HCT116 (cell line): ENCODE results near the gene CDH23. TPM values are rescaled to one million over a fixed set of nuclear protein-coding genes. Genes with fewer than 3 reads are reported as not detected.

Source experiments
- ATAC-seq: fragments of 200-7000 bp; cut with Tn5 transposase; 2 replicates; pipeline ENCODE4 v1.9.1; 2020; ENCODE audit warnings: mild to moderate bottlenecking, moderate library complexity
- BruUV-seq: library from RNA; stranded (reverse); fragments of 400-500 nt; replicated peaks from 2 replicates; lab custom pipeline; 2021; lab: Mats Ljungman, UMichigan
- CTCF ChIA-PET: fragments of 300-600 bp; sonication (Branson Sonifier 250); formaldehyde crosslinking; loops from one replicate; lab custom pipeline; 2021; ENCODE audit warnings: antibody characterized with exemption; lab: Charles Lee
- POLR2A ChIA-PET: fragments of 300-600, 350-600 bp; sonication (Branson Sonifier 250); formaldehyde crosslinking; loops from one replicate; lab custom pipeline; 2021; ENCODE audit warnings: antibody characterized with exemption; lab: Charles Lee
- RAD21 ChIA-PET, 2 experiments: fragments of 300-600 bp; sonication (Branson Sonifier 250); formaldehyde crosslinking; loops; one replicate each; lab custom pipeline; 2023; ENCODE audit warnings: low total read pairs in 2 of 2; ENCODE audit not compliant: uncharacterized antibody in 2 of 2, unreplicated experiment in 2 of 2, low non-redundant PET in 1 of 2; lab: Charles Lee
- DNase-seq: peaks from one replicate; pipeline ENCODE4 v3.0.0-alpha.2; 2010; ENCODE audit warnings: low read depth, low spot score
- H2AFZ ChIP-seq: fragments of 200-600 bp; shearing (Covaris generic), sonication (generic); 2 replicates; pipeline ENCODE4 v1.6.1; 2017; ENCODE audit warnings: low read depth, mixed run types, mixed read lengths, antibody characterized with exemption, low read length; ENCODE audit not compliant: poor library complexity, severe bottlenecking
- H3K27ac ChIP-seq: 2 replicates; pipeline ENCODE4 v1.5.1; 2012; ENCODE audit warnings: low read depth, low read length
- H3K27me3 ChIP-seq: fragments of 200-600 bp; sonication (generic); 2 replicates; pipeline ENCODE4 v1.6.1; 2016; ENCODE audit warnings: mixed run types, low read length, mixed read lengths; ENCODE audit not compliant: insufficient read depth
- H3K36me3 ChIP-seq, 2 experiments: fragments of 200-500 bp in 1 of 2; fragments of 200-600 bp in 1 of 2; sonication (Bioruptor generic) in 1 of 2; sonication (generic) in 1 of 2; 2 replicates each; pipeline versions ENCODE4 v1.5.1 to v1.6.1; 2014 to 2016; ENCODE audit warnings: low read length in 2 of 2, inconsistent platforms in 1 of 2, mixed read lengths in 1 of 2, mixed run types in 1 of 2; ENCODE audit not compliant: insufficient read depth in 2 of 2, control insufficient read depth in 1 of 2
- H3K4me1 ChIP-seq, 2 experiments: fragments of 200-600 bp in 1 of 2; sonication (generic) in 1 of 2; 2 replicates each; pipeline versions ENCODE4 v1.5.1 to v1.6.1; 2012 to 2017; ENCODE audit warnings: low read length in 2 of 2, inconsistent platforms in 1 of 2, mild to moderate bottlenecking in 1 of 2, mixed read lengths in 1 of 2, mixed run types in 1 of 2, moderate library complexity in 1 of 2; ENCODE audit not compliant: insufficient read depth in 2 of 2, control insufficient read depth in 1 of 2
- H3K4me2 ChIP-seq: fragments of 200-600 bp; sonication (generic); 2 replicates; pipeline ENCODE4 v1.6.1; 2017; ENCODE audit warnings: mixed run types, low read length, mixed read lengths
- H3K4me3 ChIP-seq, 2 experiments: fragments of 200-600 bp in 1 of 2; sonication (generic) in 1 of 2; replicated peaks in 1 of 2; 2 replicates each; pipeline ENCODE4 v1.5.1; 2011 to 2016; ENCODE audit warnings: low read length in 2 of 2, control low read depth in 1 of 2, low read depth in 1 of 2, mild to moderate bottlenecking in 1 of 2, mixed read lengths in 1 of 2, mixed run types in 1 of 2
- H3K79me2 ChIP-seq: fragments of 200-600 bp; sonication (generic); 2 replicates; pipeline ENCODE4 v1.6.1; 2017; ENCODE audit warnings: mild to moderate bottlenecking, mixed run types, low read length, moderate library complexity, mixed read lengths; ENCODE audit not compliant: insufficient read depth
- H3K9ac ChIP-seq: fragments of 200-600 bp; sonication (generic); 2 replicates; pipeline ENCODE4 v1.6.1; 2016; ENCODE audit warnings: low read length, mixed read lengths
- H3K9me2 ChIP-seq: fragments of 200-600 bp; sonication (generic), shearing (Covaris generic); 2 replicates; pipeline ENCODE4 v1.6.1; 2017; ENCODE audit warnings: mixed run types, mild to moderate bottlenecking, moderate library complexity; ENCODE audit not compliant: insufficient read depth
- H3K9me3 ChIP-seq, 2 experiments: fragments of 200-500 bp in 1 of 2; fragments of 200-600 bp in 1 of 2; sonication (Bioruptor generic) in 1 of 2; sonication (generic) in 1 of 2; 2 replicates each; pipeline ENCODE4 v1.6.1; 2014 to 2017; ENCODE audit warnings: low read length in 2 of 2, mixed read lengths in 2 of 2, inconsistent platforms in 1 of 2, low read depth in 1 of 2, mild to moderate bottlenecking in 1 of 2, mixed run types in 1 of 2, moderate library complexity in 1 of 2; ENCODE audit not compliant: control insufficient read depth in 1 of 2, insufficient read depth in 1 of 2
- H4K20me1 ChIP-seq: fragments of 200-600 bp; sonication (generic), shearing (Covaris generic); 2 replicates; pipeline ENCODE4 v1.6.1; 2017; ENCODE audit warnings: mixed run types, mild to moderate bottlenecking, moderate library complexity; ENCODE audit not compliant: insufficient read depth
- CBX3 ChIP-seq: IDR thresholded peaks from 2 replicates; pipeline ENCODE4 v1.6.1; 2012; ENCODE audit warnings: low read depth
- CTCF ChIP-seq, 3 experiments: fragments of 200-600 bp in 1 of 3; sonication (generic) in 1 of 3; IDR thresholded peaks in 2 of 3; conservative IDR thresholded peaks in 1 of 3; 2 replicates each; pipeline ENCODE4 v1.5.1; 2012 to 2017; ENCODE audit warnings: low read depth in 2 of 3, low read length in 2 of 3, antibody characterized with exemption in 1 of 3, borderline replicate concordance in 1 of 3, control low read depth in 1 of 3, mild to moderate bottlenecking in 1 of 3, mixed read lengths in 1 of 3, mixed run types in 1 of 3, moderate library complexity in 1 of 3; ENCODE audit not compliant: insufficient read depth in 1 of 3
- ELF1 ChIP-seq: IDR thresholded peaks from 2 replicates; pipeline ENCODE4 v1.6.1; 2012; ENCODE audit warnings: low read depth, borderline replicate concordance
- FOSL1 ChIP-seq: IDR thresholded peaks from 2 replicates; pipeline ENCODE4 v1.6.1; 2012; ENCODE audit warnings: low read depth
- JUND ChIP-seq: IDR thresholded peaks from 2 replicates; pipeline ENCODE4 v1.6.1; 2012
- MAX ChIP-seq: IDR thresholded peaks from 2 replicates; pipeline ENCODE4 v1.6.1; 2012
- REST ChIP-seq: IDR thresholded peaks from 2 replicates; pipeline ENCODE4 v1.6.1; 2012; ENCODE audit warnings: low read depth
- SRF ChIP-seq: IDR thresholded peaks from 2 replicates; pipeline ENCODE4 v1.6.1; 2012; ENCODE audit warnings: low read depth
- ZBTB33 ChIP-seq: IDR thresholded peaks from 2 replicates; pipeline ENCODE4 v1.6.1; 2011; ENCODE audit warnings: mild to moderate bottlenecking, low read length, moderate library complexity; ENCODE audit not compliant: insufficient replicate concordance; ENCODE audit errors: extremely low read depth
- intact Hi-C: fragments of 100-400 bp; cut with micrococcal nuclease; formaldehyde crosslinking; loops from 2 replicates; pipeline ENCODE4 v1.10.0; 2022
- total RNA-seq: library from RNA; stranded (reverse); gene quantifications from one replicate; pipeline ENCODE4 v1.2.1, GENCODE V29; 2021; ENCODE audit not compliant: unreplicated experiment

Gene CDH23
- total RNA-seq, 1 experiment from 2014 or later = not detected

GRCh38 chr10:71692598-71693306 lies 296.0 kb downstream of the CDH23 start:
- CTCF ChIA-PET = interaction anchor here (0.9 to 2.8 kb wide), 2 partner anchors 16 to 379 kb away, joined by 3 to 8 read pairs; no protein-coding TSS in a partner anchor
- Histone ChIP-seq H3K36me3 (no peaks in the 10 kb centered on the region), H3K9ac (no peak overlapping the region), H3K27ac (no peak overlapping the region)
- DNase-seq = no peak
- TF ChIP-seq MAX (no peak), REST (no peak), CTCF (IDR thresholded peaks at IDR 0.05 in 2 of 3, conservative IDR thresholded peaks at IDR 0.05 in 1 of 3; ENCODE audit: borderline replicate concordance in 1 of 3, insufficient read depth in 1 of 3, low read depth in 2 of 3, low read length in 2 of 3) (no peak), ELF1 (no peak), ZBTB33 (no peak), SRF (no peak), FOSL1 (no peak), CBX3 (no peak), JUND (no peak)
- TF ChIP-seq, all 23 proteins: peak for 0
- no peak overlapping the region for H2AFZ ChIP-seq
- H3K79me2 ChIP-seq = no peaks in the 10 kb centered on the region
- H3K4me3 ChIP-seq = no peak overlapping the region
- BruUV-seq = no TSS peak
- H3K27me3 ChIP-seq = no peaks in the 10 kb centered on the region
- POLR2A ChIA-PET = interaction anchor here (0.6 kb wide), 1 partner anchor 81 kb away, joined by 3 read pairs; no protein-coding TSS in a partner anchor
- H3K4me2 ChIP-seq = no peak overlapping the region
- H3K4me1 ChIP-seq = peaks cover 0 to 8% of the 10 kb centered on the region in 2 experiments; a peak in 1 of 4 replicates
- no peaks in the 10 kb centered on the region; a peak in 1 of 4 replicates for H3K9me3 ChIP-seq
- no peaks in the 10 kb centered on the region for H3K9me2 ChIP-seq
- H4K20me1 ChIP-seq = no peaks in the 10 kb centered on the region
- RAD21 ChIA-PET = no interaction called here
- no peak for ATAC-seq
- intact Hi-C loops = no loop called here
